HUES48 (cell line): Measurements from ENCODE around the gene PTPRF.
A peak's percentile ranks its signal among the peaks of the same experiment; 100 is the strongest.
"Not testable (repeated sequence)": the region's sequence is repeated elsewhere in the genome, so short reads cannot be mapped to it uniquely, and the experiment has no call there.

ENCODE experiments used
- H3K27ac ChIP-seq: one replicate; pipeline ENCODE4 v1.7.0; 2013; ENCODE audit warnings: low read depth, low read length, inconsistent platforms
- H3K27me3 ChIP-seq: 2 replicates; pipeline ENCODE4 v1.6.1; 2013; ENCODE audit warnings: mild to moderate bottlenecking, low read length; ENCODE audit not compliant: control insufficient read depth, insufficient read depth
- H3K36me3 ChIP-seq: 2 replicates; pipeline ENCODE4 v1.6.1; 2013; ENCODE audit warnings: low read length; ENCODE audit not compliant: control insufficient read depth, insufficient read depth
- H3K4me1 ChIP-seq: 2 replicates; pipeline ENCODE4 v1.6.1; 2013; ENCODE audit warnings: mild to moderate bottlenecking, low read length; ENCODE audit not compliant: control insufficient read depth, insufficient read depth
- H3K4me3 ChIP-seq: 2 replicates; pipeline ENCODE4 v1.5.1; 2013; ENCODE audit warnings: mild to moderate bottlenecking, low read depth, low read length
- H3K9ac ChIP-seq: 2 replicates; pipeline ENCODE4 v1.6.1; 2013; ENCODE audit warnings: mild to moderate bottlenecking, low read depth, low read length, moderate library complexity
- H3K9me3 ChIP-seq: 2 replicates; pipeline ENCODE4 v1.6.1; 2013; ENCODE audit warnings: low read length; ENCODE audit not compliant: control insufficient read depth, insufficient read depth

PTPRF gene

DNA sequence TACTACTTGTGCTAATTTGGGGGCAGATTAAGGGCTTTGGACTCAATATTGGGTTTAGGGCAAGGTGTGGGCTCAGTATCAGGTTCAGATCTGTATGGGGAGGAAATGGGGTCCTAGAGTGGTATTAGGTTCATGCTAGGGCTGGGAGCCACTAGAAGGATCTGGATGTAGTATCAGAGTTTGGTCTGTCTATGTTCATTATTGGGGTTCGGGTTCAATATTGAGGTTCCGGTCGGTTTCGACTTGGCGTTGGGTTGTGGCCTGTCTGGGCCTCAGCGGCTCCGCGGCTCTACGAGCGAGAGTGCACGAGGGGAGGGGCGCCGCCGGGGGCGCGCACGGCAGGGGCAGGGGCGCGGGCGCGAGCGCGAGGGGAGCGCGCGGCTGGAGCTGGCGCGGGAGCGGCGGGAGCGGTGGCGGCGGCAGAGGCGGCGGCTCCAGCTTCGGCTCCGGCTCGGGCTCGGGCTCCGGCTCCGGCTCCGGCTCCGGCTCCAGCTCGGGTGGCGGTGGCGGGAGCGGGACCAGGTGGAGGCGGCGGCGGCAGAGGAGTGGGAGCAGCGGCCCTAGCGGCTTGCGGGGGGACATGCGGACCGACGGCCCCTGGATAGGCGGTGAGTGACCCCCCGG is at the start of gene PTPRF:
Gene PTPRF, plus strand, starts transcription at position 401 of the 624 bp plus-strand sequence. CDS start 14,193 bp downstream, outside the sequence.
- peaks cover 41% of the 10 kb centered on the region for H3K4me1 ChIP-seq
- peak within 1 kb of the TSS; percentile 92 for H3K4me3 ChIP-seq
- peak within 1 kb of the TSS; percentile 78 for H3K9ac ChIP-seq
- H3K36me3 ChIP-seq, result no peaks in the 10 kb centered on the region
- H3K27me3 ChIP-seq, result peaks cover 12% of the 10 kb centered on the region
- no peaks in the 10 kb centered on the region for H3K9me3 ChIP-seq
- H3K27ac ChIP-seq, result peak within 1 kb of the TSS; percentile 74

- Histone ChIP-seq H3K4me3 (no peak overlapping the region), H3K9ac (no peak overlapping the region), H3K27ac (no peak overlapping the region), H3K4me1 (no peaks in the 10 kb centered on the region; the same call in 1 of the 2 replicates), H3K27me3 (no peaks in the 10 kb centered on the region), H3K36me3 (no peaks in the 10 kb centered on the region), H3K9me3 (no peaks in the 10 kb centered on the region)
Observed at GRCh38 chr1:43481491-43481890, 49.2 kb upstream of the PTPRF start.

GRCh38 chr1:43482215-43482614 is 48.5 kb upstream of the PTPRF start:
- H3K9me3 ChIP-seq, result no peaks in the 10 kb centered on the region
- no peak overlapping the region for H3K27ac ChIP-seq
- no peak overlapping the region for H3K4me3 ChIP-seq
- no peak overlapping the region for H3K9ac ChIP-seq
- no peaks in the 10 kb centered on the region for H3K36me3 ChIP-seq
- H3K4me1 ChIP-seq, result no peaks in the 10 kb centered on the region
- no peaks in the 10 kb centered on the region for H3K27me3 ChIP-seq

GRCh38 chr1:43484367-43484766 is 46.3 kb upstream of the PTPRF start:
- Histone ChIP-seq H3K9me3 (no peaks in the 10 kb centered on the region), H3K4me3 (no peak overlapping the region), H3K4me1 (no peaks in the 10 kb centered on the region), H3K27ac (no peak overlapping the region), H3K36me3 (no peaks in the 10 kb centered on the region), H3K27me3 (no peaks in the 10 kb centered on the region), H3K9ac (no peak overlapping the region)

- Histone ChIP-seq H3K27me3 (no peaks in the 10 kb centered on the region), H3K36me3 (no peaks in the 10 kb centered on the region), H3K9ac (no peak overlapping the region), H3K4me3 (no peak overlapping the region), H3K4me1 (no peaks in the 10 kb centered on the region), H3K9me3 (no peaks in the 10 kb centered on the region), H3K27ac (no peak overlapping the region)
Observed at GRCh38 chr1:43488165-43488564, 42.5 kb upstream of the PTPRF start.

DNA sequence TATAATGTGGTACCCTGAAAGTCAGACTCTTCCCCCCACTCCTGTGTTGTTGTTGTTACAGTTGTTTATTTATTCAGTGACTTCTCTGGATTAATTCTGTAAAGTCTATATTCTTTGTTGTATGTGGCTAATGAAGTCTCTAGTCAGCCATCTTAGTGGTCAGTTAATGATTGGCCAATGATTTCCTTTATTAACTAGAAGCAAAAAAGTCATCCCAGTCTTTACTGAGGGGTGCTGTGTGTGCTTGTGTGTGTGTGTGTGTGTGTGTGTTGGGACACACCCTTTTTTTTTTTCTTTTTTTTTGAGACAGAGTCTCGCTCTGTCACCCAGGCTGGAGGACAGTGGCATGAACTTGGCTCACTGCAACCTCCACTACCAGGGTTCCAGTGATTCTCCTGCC is 39.6 kb upstream of the PTPRF start:
- H3K27ac ChIP-seq, result no peak overlapping the region
- H3K4me1 ChIP-seq, result peaks cover 11% of the 10 kb centered on the region
- H3K9ac ChIP-seq, result no peak overlapping the region
- H3K27me3 ChIP-seq, result no peaks in the 10 kb centered on the region
- no peak overlapping the region for H3K4me3 ChIP-seq
- H3K9me3 ChIP-seq, result no peaks in the 10 kb centered on the region
- no peaks in the 10 kb centered on the region for H3K36me3 ChIP-seq

GRCh38 chr1:43492826-43493225 is 37.9 kb upstream of the PTPRF start:
- Histone ChIP-seq H3K9ac (no peak overlapping the region), H3K36me3 (no peaks in the 10 kb centered on the region), H3K27me3 (no peaks in the 10 kb centered on the region), H3K27ac (no peak overlapping the region), H3K4me1 (peaks cover 11% of the 10 kb centered on the region), H3K4me3 (no peak overlapping the region), H3K9me3 (no peaks in the 10 kb centered on the region)

DNA sequence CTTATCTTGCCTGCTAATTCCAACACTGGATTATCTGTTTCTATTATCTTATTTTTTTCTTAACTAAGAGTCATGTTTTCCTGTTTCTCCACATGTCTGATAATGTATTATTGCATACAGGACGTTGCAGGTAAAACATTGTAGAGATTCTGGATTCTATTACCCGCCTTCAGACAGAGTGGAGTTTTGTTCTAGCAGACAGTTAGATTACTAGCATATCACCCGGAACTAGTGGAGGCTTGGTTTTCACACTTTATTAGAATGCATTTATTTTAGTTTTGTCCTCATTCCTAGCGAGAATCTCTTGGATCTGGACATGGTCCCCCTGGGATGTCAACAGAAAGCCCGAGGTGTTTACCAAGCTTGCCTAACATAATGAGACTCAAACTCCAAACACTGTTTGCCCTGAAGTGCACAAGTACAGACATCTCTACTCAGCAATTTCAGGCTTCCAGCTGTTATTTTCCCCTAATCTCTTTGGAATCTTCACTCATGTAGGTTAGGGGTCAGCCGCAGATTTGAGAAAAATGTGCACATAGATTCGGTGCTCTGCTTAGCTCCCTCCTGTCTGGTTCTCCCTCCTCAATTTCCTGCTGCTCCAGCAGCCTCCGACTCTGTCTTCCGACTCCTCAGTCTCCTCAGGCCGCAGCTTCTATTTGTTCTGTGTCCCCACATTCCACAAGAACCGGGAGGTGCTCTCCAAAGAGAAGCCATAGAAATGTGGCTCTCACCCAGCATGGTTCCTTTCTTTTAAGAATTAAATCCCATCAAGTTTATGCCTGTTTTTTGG is 36.8 kb upstream of the PTPRF start:
- H3K4me3 ChIP-seq, result 0 out of 2 replicates have a peak overlapping the region, but pooled peaks have one; percentile 13
- peak overlapping the region; percentile 54 for H3K27ac ChIP-seq
- H3K36me3 ChIP-seq, result no peaks in the 10 kb centered on the region
- H3K9ac ChIP-seq, result no peak overlapping the region
- no peaks in the 10 kb centered on the region for H3K9me3 ChIP-seq
- peaks cover 11% of the 10 kb centered on the region for H3K4me1 ChIP-seq
- no peaks in the 10 kb centered on the region for H3K27me3 ChIP-seq

GRCh38 chr1:43495204-43495603 is 35.5 kb upstream of the PTPRF start:
- H3K36me3 ChIP-seq, result no peaks in the 10 kb centered on the region
- H3K4me1 ChIP-seq, result peaks cover 11% of the 10 kb centered on the region
- H3K27me3 ChIP-seq, result no peaks in the 10 kb centered on the region
- H3K9me3 ChIP-seq, result no peaks in the 10 kb centered on the region
- no peak overlapping the region for H3K4me3 ChIP-seq
- no peak overlapping the region for H3K9ac ChIP-seq
- no peak overlapping the region for H3K27ac ChIP-seq

GRCh38 chr1:43499898-43500297 is 30.8 kb upstream of the PTPRF start:
- Histone ChIP-seq H3K4me3 (no peak overlapping the region), H3K27ac (no peak overlapping the region), H3K4me1 (no peaks in the 10 kb centered on the region), H3K9me3 (no peaks in the 10 kb centered on the region), H3K36me3 (no peaks in the 10 kb centered on the region), H3K9ac (no peak overlapping the region), H3K27me3 (no peaks in the 10 kb centered on the region)

DNA sequence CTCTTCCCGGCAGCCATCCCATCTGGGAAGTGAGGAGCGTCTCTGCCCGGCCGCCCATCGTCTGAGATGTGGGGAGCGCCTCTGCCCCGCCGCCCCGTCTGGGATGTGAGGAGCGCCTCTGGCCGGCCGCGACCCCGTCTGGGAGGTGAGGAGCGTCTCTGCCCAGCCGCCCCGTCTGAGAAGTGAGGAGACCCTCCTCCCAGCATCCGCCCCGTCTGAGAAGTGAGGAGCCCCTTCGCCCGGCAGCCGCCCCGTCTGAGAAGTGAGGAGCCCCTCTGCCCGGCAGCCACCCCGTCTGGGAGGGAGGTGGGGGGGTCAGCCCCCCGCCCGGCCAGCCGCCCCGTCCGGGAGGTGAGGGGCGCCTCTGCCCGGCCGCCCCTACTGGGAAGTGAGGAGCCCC is 28.9 kb upstream of the PTPRF start:
- H3K4me3 ChIP-seq, H3K36me3 ChIP-seq, H3K9ac ChIP-seq, H3K27ac ChIP-seq, H3K27me3 ChIP-seq, H3K9me3 ChIP-seq, H3K4me1 ChIP-seq: not testable (repeated sequence)
